ENCODE measurements around the gene MORF4L1. TPM values are rescaled to one million over a fixed set of nuclear protein-coding genes. Genes with fewer than 3 reads are reported as not detected.
A peak's percentile ranks its signal among the peaks of the same experiment; 100 is the strongest.
"Not testable (repeated sequence)": the region's sequence is repeated elsewhere in the genome, so short reads cannot be mapped to it uniquely, and the experiment has no call there.

The MORF4L1 gene
- polyA plus RNA-seq, 6 donors from 2014 or later = 213 to 250 (median 243) TPM

DNA sequence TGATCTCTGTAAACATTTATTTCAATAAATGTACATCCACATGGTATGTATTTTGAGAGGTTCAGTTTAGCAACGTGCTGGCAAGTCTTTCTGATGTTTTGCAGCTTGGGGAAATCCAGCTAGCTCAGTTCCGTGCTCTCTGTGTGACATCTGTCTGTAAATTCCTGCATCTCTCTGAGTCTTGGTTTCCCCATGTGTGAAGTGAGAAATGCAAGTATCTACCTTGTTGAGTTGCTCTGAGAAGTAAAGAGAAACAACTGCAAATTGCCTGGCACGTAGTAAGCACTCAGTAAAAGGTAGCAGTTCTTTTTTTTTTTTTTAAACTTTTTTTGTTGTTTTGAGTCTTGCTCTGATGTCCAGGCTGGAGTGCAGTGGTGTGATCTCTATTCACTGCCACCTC lies 30.2 kb upstream of the MORF4L1 start:
- ATAC-seq (ENCODE audit: low read depth in 2 of 2) (no peak), DNase-seq (no peak)
- H3K4me3 Mint-ChIP-seq = no peak overlapping the region
- H3K27me3 Mint-ChIP-seq = peaks cover 0 to 8% (median 6%) of the 10 kb centered on the region in 3 donors
- no peaks in the 10 kb centered on the region for H3K36me3 Mint-ChIP-seq
- no peaks in the 10 kb centered on the region for H3K4me1 Mint-ChIP-seq
- no peaks in the 10 kb centered on the region for H3K9me3 Mint-ChIP-seq
- H3K27ac Mint-ChIP-seq = no peak overlapping the region

DNA sequence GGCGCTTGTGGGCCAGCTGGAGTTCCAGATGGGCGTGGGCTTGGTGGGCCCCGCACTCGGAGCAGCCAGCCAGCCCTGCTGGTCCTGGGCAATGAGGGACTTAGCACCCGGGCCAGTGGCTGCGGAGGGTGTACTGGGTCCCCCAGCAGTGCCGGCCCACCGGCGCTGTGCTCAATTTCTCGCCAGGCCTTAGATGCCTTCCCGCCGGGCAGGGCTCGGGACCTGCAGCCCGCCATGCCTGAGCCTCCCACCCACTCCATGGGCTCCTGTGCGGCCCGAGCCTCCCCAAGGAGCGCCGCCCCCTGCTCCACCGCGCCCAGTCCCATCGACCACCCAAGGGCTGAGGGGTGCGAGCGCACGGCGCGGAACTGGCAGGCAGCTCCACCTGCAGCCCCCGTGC lies 25.8 kb upstream of the MORF4L1 start:
- not testable (repeated sequence) for H3K4me3 Mint-ChIP-seq; H3K4me1 Mint-ChIP-seq; ATAC-seq (ENCODE audit: low read depth in 2 of 2); DNase-seq; H3K27ac Mint-ChIP-seq; H3K36me3 Mint-ChIP-seq; H3K9me3 Mint-ChIP-seq; H3K27me3 Mint-ChIP-seq

DNA sequence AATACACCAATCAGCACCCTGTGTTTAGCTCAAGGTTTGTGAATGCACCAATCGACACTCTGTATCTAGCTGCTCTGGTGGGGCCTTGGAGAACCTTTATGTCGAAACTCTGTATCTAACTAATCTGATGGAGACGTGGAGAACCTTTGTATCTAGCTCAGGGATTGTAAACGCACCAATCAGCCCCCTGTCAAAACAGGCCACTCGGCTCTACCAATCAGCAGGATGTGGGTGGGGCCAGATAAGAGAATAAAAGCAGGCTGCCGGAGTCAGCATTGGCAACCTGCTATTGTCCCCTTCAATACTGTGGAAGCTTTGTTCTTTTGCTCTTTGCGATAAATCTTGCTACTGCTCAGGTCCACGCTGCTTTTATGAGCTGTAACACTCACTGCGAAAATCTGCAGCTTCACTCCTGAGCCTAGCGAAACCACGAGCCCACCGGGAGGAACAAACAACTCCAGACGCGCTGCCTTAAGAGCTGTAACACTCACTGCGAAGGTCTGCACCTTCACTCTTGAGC lies 25.2 kb upstream of the MORF4L1 start:
- not testable (repeated sequence) for H3K4me1 Mint-ChIP-seq; H3K27ac Mint-ChIP-seq; H3K27me3 Mint-ChIP-seq; H3K4me3 Mint-ChIP-seq; ATAC-seq (ENCODE audit: low read depth in 2 of 2); DNase-seq; H3K36me3 Mint-ChIP-seq; H3K9me3 Mint-ChIP-seq

DNA sequence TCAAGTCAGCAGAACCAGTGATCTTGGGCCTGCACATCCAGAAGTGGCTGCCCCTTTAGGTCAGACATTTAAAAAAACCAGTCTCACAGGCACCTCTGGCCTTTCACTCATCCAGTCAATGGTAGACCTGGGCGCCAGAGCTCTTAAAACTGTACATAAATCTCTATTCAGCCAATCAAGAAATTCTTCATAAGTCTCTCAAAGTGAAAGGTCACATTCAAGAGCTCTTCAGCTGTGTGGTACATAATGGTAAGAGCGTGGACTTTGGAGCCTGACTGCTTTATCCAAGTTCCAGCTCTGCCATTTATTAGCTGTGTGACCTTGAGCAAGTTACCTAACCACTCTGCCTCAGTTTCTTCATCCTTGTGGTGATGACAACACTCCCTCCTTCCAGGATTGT lies 22.3 kb upstream of the MORF4L1 start:
- H3K4me3 Mint-ChIP-seq = no peak overlapping the region
- H3K27ac Mint-ChIP-seq = peak overlapping the region in 1 of 6 donors; percentile 38
- ATAC-seq (ENCODE audit: low read depth in 2 of 2) (no peak), DNase-seq (no peak)
- H3K36me3 Mint-ChIP-seq = peaks cover 0 to 6% of the 10 kb centered on the region in 2 donors
- peaks cover 0 to 2% (median 0%) of the 10 kb centered on the region in 7 donors for H3K9me3 Mint-ChIP-seq
- peaks cover 0 to 8% (median 5%) of the 10 kb centered on the region in 3 donors for H3K27me3 Mint-ChIP-seq
- H3K4me1 Mint-ChIP-seq = no peaks in the 10 kb centered on the region

DNA sequence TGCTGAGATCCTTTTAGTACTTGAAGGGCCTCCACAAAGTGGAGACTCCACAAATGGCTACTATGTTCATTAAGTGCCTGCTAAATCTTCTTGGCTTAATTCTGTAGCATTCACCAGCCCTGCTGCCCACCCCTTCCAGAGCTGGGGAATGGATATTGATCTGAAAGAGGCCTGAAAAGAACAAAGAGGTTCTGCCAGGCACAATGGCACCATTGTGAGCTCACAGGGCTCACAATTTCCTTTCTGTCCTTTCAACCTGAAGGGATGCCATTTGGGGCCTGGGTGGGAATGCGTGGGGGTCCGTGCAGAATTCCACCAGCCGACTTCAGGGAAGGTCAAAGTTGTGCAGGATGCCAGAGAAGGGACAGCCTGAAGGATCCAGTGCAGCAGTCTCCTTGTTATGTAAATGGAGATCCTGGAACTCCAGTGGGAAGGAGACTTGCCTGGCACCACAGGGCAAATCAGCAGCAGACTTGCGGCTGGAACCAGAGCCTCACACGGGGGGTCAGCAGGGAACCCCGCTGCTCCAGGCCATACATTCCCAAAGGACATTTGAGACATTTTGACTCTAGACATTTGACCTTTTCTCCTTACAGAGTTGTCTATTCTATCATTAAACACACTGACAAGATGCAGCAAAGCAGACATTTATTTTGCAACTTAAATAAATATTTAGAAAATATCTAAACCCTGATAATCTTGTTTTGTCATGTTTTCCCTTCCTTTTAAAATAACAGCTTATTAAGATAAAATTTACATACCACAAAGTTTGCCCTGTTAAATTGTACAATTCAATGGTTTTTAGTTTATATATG lies 21.5 kb upstream of the MORF4L1 start:
- H3K36me3 Mint-ChIP-seq = peaks cover 0 to 6% of the 10 kb centered on the region in 2 donors
- ATAC-seq (ENCODE audit: low read depth in 2 of 2) (no peak), DNase-seq (no peak)
- peaks cover 0 to 8% (median 5%) of the 10 kb centered on the region in 3 donors for H3K27me3 Mint-ChIP-seq
- no peak overlapping the region for H3K4me3 Mint-ChIP-seq
- peaks cover 0 to 2% (median 0%) of the 10 kb centered on the region in 7 donors for H3K9me3 Mint-ChIP-seq
- no peaks in the 10 kb centered on the region for H3K4me1 Mint-ChIP-seq
- H3K27ac Mint-ChIP-seq = no peak overlapping the region

DNA sequence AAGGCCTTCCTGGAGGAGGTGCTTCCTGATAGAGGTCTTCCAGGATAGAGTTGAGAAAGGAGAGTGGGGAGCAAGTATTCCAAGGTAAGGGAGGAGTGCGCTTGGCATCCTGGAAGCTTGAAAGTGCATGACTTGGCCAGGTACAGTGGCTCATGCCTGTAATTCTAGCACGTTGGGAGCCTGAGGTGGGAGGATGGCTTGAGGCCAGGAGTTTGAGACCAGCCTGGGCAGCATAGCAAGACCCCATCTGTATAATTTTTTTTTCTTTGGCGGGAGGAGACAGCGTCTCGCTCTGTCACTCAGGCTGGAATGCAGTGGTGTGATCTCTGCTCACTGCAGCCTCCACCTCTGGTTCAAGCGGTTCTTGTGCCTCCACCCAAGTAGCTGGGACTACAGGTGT lies 19.2 kb upstream of the MORF4L1 start:
- peaks cover 0 to 8% (median 5%) of the 10 kb centered on the region in 3 donors for H3K27me3 Mint-ChIP-seq
- no peak for DNase-seq
- peaks cover 0 to 2% (median 0%) of the 10 kb centered on the region in 7 donors for H3K9me3 Mint-ChIP-seq
- H3K4me3 Mint-ChIP-seq = no peak overlapping the region
- H3K4me1 Mint-ChIP-seq = no peaks in the 10 kb centered on the region
- ATAC-seq (ENCODE audit: low read depth in 2 of 2) = no peak
- no peak overlapping the region for H3K27ac Mint-ChIP-seq
- peaks cover 0 to 6% of the 10 kb centered on the region in 2 donors for H3K36me3 Mint-ChIP-seq

DNA sequence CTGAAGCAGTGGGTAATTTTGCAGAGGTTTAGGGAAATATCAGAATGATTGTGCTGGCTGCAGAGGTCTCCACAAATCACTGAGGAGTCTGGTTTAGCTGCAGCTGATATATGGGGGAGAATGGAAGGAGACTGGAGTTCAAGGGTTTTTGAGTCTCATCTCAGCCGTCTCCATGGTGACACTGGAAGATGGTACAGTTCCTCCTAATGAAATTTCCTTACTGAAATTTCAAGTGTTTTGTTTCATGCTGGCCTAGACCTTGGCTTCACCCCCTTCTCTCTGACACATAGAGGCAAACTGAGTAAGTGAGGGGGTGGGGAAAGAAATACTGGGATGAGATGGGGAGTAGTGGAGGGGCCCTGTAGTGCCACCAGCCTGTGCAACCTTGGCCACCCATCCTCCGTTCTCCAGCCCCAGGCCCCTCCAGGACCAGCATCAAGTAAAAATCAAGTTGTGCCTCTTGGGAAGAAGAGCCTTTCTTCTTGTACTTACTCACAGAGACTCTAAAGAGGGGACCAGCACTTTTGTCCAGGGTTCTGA lies 17.8 kb upstream of the MORF4L1 start:
- peaks cover 0 to 6% of the 10 kb centered on the region in 2 donors for H3K36me3 Mint-ChIP-seq
- H3K27ac Mint-ChIP-seq = no peak overlapping the region
- no peak for ATAC-seq (ENCODE audit: low read depth in 2 of 2)
- no peak for DNase-seq
- peaks cover 0 to 8% (median 5%) of the 10 kb centered on the region in 3 donors for H3K27me3 Mint-ChIP-seq
- no peak overlapping the region for H3K4me3 Mint-ChIP-seq
- H3K9me3 Mint-ChIP-seq = peaks cover 0 to 2% (median 0%) of the 10 kb centered on the region in 7 donors
- peaks cover 1 to 2% (median 1%) of the 10 kb centered on the region in 3 donors for H3K4me1 Mint-ChIP-seq

DNA sequence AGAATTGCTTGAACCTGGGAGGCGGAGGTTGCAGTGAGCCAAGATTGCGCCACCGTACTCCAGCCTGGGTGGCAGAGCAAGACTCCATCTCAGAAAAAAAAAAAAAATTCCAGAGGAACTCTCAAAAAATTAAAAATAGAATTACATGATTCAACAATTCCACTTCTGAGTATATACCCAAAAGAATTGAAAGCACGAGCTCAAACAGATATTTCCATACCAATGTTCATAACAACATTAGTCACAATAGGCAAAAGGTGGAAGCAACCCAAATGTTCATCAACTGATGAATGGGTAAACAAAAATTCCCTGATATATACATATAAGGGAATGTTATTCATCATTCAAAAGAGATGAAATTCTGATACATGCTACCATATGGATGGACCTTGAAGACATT lies 16.9 kb upstream of the MORF4L1 start:
- ATAC-seq (ENCODE audit: low read depth in 2 of 2) (no peak), DNase-seq (no peak)
- Mint-ChIP-seq H3K27ac (no peak overlapping the region), H3K36me3 (peaks cover 0 to 6% of the 10 kb centered on the region in 2 donors), H3K4me3 (no peak overlapping the region), H3K27me3 (peaks cover 0 to 8% (median 5%) of the 10 kb centered on the region in 3 donors), H3K9me3 (peaks cover 0 to 2% (median 0%) of the 10 kb centered on the region in 7 donors), H3K4me1 (peaks cover 6 to 8% (median 8%) of the 10 kb centered on the region in 3 donors)

DNA sequence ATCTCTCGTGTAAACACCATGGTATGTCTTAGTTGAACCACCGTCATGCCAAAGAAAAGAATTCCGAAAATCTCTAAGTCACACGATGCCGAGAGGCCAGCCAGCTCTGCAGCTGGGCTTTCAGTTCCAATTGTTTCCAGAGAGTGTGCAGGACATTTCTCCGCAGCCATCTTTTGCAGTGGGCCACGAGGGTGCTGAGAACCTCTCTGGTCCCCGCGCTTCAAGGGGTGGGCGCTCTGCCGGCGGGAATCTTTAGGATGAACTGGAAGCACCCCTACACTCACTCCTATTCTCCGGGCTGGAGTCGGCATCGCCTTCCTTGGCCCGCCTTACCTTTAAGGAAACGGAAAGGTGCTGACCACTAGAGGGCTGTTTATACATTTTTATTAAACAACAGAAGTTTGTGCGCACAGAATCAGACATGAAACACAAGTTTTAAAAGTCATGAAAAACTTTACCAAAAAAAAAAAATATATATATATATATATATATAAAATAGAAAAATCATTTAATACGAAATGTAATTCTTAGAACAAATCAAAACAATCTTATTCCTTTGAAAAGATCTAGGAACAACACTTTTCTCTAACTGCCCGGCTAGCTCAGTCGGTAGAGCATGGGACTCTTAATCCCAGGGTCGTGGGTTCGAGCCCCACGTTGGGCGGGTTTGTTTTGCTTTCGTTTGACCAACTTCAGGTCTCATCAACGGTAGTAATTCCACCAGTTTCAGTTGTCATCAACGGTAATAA lies 12.5 kb upstream of the MORF4L1 start:
- Mint-ChIP-seq H3K27me3 (no peaks in the 10 kb centered on the region), H3K9me3 (no peaks in the 10 kb centered on the region), H3K4me1 (peaks cover 6 to 8% (median 8%) of the 10 kb centered on the region in 3 donors), H3K27ac (peak overlapping the region; percentile 38 to 97 (median 92)), H3K4me3 (peak overlapping the region; percentile 77 to 94 (median 90)), H3K36me3 (no peaks in the 10 kb centered on the region)
- ATAC-seq (ENCODE audit: low read depth in 2 of 2) (peak; percentile 83 to 92), DNase-seq (peak; percentile 68)

DNA sequence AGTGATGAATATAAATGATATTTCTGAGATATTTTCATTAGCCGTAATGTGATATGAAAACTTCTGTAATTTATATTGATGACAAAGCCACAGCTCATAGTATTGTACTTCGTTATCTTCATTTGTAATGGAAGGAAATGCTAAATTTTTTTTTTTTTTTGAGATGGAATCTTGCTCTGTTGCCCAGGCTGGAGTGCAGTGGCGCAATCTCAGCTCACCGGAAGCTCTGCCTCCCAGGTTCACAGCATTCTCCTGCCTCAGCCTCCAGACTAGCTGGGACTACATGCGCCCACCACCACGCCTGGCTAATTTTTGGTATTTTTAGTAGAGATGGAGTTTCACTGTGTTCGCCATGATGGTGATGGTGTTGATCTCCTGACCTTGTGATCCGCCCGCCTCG lies 7.1 kb upstream of the MORF4L1 start:
- not testable (repeated sequence) for H3K4me1 Mint-ChIP-seq; DNase-seq; H3K9me3 Mint-ChIP-seq; H3K27me3 Mint-ChIP-seq; ATAC-seq (ENCODE audit: low read depth in 2 of 2); H3K27ac Mint-ChIP-seq; H3K4me3 Mint-ChIP-seq; H3K36me3 Mint-ChIP-seq

DNA sequence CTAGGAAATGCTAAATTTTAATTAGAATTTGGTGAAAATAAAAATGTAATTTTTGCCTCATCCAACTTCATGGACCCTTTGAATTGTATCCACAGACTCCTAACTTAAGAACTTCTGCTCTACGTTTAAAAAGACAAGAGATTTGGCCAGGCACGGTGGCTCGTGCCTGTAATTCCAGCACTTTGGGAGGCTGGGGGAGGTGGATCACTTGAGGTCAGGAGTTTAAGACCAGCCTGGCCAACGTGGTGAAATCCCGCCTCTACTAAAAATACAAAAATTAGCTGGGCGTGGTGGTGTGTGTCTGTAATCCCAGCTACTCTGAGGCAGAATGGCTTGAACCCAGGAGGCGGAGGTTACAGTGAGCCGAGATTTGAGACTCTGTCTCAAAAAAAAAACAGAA lies 6.7 kb upstream of the MORF4L1 start:
- H3K9me3 Mint-ChIP-seq; H3K27ac Mint-ChIP-seq; H3K27me3 Mint-ChIP-seq; ATAC-seq (ENCODE audit: low read depth in 2 of 2); H3K36me3 Mint-ChIP-seq; H3K4me1 Mint-ChIP-seq; DNase-seq: not testable (repeated sequence)
- peak overlapping the region in 1 of 8 donors; percentile 20 for H3K4me3 Mint-ChIP-seq

DNA sequence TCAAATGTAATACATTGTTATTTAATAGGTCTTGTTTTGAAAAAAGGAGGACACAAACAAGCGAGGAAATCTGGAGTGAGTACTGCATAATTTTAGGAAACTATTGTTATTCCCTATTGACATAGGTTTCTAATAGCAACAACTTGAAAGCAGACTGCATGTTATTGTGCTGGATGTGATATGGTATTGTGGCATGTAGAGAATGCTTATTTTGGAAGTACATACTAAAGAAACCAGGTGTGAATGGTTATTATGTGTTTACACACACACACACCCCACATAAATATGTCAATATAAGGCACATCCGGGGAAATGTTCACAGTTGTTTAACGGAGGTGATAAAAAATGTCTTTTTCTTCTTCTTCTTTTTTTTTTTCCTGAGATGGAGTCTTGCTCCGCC lies 5.9 kb upstream of the MORF4L1 start:
- ATAC-seq (ENCODE audit: low read depth in 2 of 2) = no peak
- Mint-ChIP-seq H3K27me3 (no peaks in the 10 kb centered on the region), H3K27ac (peak overlapping the region in 1 of 6 donors; percentile 14), H3K36me3 (no peaks in the 10 kb centered on the region), H3K4me1 (peaks cover 0 to 7% (median under 1%) of the 10 kb centered on the region in 3 donors), H3K4me3 (no peak overlapping the region), H3K9me3 (no peaks in the 10 kb centered on the region)
- no peak for DNase-seq

DNA sequence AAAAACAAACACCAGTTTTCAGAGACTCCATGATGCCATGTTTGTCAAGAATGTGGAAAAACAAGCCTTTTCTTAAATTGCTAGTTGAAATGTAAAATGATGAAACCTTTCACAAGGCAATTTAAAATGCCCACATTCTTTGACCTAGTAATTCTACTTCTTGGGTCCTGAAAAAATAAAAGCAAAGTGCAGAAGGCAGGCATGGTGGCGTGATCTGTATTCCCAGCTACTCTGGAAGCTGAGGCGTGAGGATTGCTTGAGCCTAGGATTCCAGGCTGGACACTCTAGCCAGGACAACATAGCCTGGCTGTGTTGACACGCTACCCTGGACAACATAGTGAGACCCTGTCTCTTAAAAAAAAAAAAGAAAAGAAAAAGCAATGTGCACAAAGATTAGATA lies 4.3 kb upstream of the MORF4L1 start:
- Mint-ChIP-seq H3K27me3 (no peaks in the 10 kb centered on the region), H3K36me3 (peaks cover 0 to 9% of the 10 kb centered on the region in 2 donors), H3K4me1 (peaks cover under 1 to 15% (median 7%) of the 10 kb centered on the region in 3 donors), H3K27ac (no peak overlapping the region), H3K9me3 (no peaks in the 10 kb centered on the region), H3K4me3 (peak overlapping the region in 1 of 8 donors; percentile 36)
- ATAC-seq (ENCODE audit: low read depth in 2 of 2) (no peak), DNase-seq (no peak)
